ENCODE data around the gene BAIAP2.
"Not testable (repeated sequence)": the region's sequence is repeated elsewhere in the genome, so short reads cannot be mapped to it uniquely, and the experiment has no call there.

The BAIAP2 gene

GRCh38 chr17:81022344-81022676 is 12.6 kb upstream of the BAIAP2 start:
- no peak for DNase-seq

DNA sequence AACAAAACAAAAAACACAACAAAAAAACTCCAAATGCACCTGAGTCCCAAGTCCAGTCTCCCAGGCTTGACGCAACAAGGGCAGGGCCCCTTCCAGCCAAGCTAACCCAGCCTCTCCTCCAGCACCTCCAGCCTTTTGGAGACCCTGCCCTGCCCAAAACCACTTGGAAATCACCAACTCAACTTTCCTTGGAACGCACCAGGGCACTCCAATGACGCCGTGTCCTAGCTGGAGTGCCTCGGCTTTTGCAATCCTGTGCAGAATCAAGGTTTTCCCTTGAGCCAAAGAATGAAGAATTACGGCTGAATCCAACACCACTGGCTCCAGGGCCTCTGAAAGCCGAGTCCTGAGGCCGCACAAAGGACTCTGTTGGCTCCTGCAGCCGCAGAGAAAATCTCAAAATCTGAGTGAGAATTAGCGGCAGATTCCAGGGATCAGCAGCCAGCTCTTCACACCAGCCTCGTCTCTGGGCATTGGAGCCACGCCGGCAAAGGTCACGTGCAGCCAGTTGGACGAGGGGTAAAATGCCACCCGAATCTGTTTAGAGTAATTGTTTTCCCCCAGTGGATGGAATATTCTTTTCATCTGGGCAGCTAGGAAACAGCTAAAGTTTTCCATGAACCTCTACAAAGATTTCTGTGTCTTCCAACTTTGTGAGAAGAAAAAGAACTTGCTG is 9.7 kb upstream of the BAIAP2 start:
- no peak for DNase-seq

GRCh38 chr17:81025741-81026129 is 9.2 kb upstream of the BAIAP2 start:
- no peak for DNase-seq

DNA sequence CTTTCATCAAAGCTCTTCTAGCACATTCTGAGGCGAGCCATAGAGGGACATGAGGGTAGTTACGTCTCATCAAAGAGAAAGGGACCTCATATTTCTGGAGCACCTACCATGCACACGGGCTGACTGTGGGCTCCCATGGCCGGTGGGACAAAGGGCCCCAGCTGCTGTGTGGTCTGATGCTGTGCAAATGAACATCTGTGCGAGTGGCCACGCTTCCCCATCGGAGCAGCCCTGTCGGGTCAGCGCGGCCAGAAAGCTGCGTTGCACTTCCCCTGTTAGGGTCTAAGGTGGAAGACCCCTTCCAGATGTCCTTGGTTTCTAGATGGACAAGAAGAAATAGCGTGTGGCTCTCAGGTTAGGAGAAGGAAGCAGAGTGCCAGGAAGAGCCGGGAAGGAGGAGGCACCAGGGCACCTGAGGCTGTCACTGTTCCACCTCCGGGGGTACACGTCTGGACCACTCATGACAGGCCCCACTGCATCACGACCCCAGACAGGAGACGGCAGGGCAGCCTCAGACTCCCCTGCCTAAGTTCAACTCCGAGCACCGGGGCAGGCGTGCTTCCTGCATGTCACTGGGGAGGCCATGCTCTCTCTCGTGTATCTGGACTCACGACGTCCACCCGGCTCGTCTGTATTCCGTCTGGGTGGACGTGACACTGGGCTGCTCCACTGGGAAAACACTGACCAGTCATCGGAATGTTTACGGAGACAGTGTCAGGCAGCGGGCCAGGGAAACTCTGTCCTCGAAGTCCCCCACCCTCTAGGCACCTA is 8.5 kb upstream of the BAIAP2 start:
- no peak for DNase-seq

DNA sequence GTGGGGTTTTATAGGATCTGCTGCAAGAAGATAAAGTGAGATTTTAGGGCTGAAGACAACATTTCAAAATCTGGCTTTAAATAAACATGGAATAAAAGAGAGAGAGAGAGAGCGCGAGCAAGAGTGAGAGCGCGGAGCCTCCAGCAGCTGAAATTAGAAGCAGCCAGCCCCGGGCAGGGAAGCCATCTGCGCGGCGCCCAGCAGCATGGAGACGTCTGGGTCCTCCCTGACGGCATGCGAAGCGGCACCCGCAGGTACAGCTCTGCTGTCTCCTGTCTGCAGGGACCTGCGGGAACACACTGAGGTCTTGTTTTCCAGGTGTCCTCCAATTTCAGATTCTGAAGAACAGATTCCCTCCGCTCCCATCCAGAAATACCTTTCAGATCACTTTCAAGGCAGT is 7.9 kb upstream of the BAIAP2 start:
- DNase-seq: no peak

DNA sequence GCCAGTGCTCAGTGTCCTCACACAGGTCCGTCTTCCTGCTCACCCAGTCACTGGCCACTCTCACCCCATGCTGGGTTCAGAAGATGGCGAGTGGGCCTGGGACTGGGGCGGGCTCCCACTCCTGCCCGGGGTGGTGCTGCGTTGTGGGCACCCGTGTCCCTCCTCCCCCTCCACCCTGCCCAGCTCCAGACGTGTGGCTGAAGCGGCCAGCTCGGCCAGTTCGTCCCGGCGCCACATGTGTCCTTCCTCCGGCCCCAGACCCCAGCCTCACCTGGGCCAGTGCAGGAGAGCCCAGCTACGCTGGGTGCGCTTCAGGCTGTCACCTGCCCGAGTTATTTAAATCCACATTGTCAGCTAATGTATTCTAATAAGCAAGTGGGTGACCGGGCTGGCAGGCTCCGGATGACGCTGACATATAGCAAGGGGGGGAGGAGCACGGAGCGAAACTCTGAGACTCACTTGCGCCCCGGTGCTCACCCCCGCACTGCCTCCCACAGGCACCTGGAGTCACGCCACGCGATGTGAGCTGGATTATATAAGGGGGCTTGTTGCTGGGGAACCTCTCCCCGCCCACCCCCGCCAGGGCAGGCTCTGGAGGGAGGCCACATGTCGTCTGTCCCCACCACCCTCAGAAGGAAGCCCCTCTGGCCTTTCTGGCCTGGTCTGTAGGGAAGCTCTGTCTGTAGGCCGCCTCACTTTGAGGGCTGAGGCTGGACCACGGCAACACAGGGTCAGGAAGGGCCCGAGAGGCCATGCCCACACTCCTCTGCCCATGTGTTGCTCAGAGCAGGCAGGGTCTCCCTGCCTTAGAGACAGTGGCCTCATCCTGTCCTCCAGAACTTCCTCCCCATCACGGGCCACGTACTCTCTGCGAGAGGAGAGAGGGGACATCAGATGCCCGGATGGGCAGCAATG is 7.1 kb upstream of the BAIAP2 start:
- DNase-seq: no peak

GRCh38 chr17:81028506-81028858 is 6.5 kb upstream of the BAIAP2 start:
- no peak for DNase-seq

- DNase-seq: no peak
These were observed 5.1 kb upstream of the BAIAP2 start for GRCh38 chr17:81029859-81030258.

- not testable (repeated sequence) for DNase-seq
These were observed 4.6 kb upstream of the BAIAP2 start for GRCh38 chr17:81030312-81030711.

- DNase-seq: peak; percentile 71 to 76
These were observed 4.0 kb upstream of the BAIAP2 start for GRCh38 chr17:81030741-81031565.

DNA sequence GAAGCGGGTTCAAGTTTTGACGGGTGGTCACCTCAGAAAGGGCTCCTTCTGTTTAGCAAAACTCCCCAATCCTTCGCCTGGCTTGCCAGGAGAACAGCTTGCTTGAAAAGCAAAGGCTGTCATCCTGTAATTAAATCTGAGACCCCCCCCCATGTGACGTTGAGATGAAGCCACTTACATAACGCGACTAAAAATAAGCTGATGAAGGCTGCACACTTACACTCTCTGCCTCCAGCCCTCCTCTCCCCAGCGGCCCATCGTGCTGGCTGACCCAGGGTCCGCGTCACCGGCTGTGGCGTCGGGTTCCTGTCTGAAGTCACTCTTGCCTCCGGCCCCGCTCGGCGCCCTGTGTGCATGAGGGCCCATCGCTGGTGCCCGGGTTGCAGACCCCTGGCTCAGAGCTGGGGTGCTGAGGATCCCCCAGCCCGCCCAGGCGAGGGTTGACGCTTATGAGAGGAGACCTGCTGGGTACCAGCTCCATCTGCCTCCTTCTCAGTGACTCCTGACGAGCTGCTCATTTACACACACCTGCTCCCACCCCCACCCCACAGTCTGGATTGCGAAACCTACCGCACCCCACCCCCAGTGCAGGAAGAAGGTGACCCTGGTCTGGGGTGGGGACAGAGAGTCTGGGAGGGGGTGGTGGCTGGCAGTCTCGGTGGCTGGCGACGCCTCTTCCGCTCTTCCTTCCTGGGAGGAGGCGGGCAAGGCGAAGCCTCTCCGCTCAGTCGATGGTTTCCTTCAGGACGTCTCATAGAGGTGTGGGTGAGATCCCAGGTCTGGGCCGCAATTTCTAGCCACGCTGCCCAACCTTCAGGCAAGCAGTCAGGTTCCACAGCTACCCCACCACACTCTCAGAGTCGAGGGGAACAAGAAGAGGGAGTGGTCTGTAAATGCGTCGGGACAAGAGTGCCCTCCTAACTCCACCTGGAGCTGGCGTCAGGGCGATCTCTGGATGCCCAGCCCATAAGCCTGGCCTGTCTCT is 3.1 kb upstream of the BAIAP2 start:
- peak in 1 of 2 experiments; percentile 45 for DNase-seq

DNA sequence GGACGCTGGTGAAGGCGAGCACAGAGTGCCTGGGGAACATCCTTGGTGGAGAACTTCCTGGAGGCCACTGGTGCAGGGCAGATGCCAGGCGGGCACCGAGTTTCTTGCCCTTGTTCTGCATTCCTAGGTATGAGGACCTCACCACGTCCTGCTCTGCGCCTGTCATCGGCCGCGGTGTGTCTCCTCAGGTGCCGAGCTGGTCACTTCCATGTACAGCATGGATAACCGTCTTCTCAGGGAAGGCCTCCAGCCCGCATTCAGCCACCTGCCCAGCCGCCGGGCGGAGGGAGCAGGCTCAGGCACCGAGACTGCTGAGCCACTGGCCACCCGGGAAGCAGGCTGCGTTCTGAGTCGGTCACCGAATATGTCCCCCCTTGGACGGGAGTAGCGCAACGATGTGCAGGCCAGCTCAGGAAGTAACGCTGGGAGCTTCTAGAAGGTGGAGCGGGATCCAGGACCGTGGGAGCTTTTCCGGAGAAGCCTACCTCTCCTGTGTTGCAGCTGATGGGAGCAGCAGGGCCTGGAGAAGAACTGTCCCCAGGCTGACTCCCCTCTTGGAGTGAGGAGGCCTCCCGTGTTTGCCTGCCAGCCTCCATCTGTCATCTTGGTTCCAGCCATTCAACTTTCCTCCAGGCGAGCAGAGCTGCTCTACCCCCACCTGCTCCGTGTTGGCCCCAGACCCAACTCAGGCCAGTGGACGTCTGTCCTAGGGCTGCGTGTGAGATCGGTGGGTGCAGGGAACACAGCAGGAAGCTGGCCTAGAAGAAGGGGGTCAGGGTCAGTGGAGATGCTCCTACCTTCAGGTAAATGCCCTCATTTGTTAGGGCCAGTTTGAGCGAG is 2.1 kb upstream of the BAIAP2 start:
- no peak for DNase-seq

GRCh38 chr17:81033535-81034167 is 1.3 kb upstream of the BAIAP2 start:
- DNase-seq: no peak

GRCh38 chr17:81034168-81034777 is 678 bp upstream of the BAIAP2 start:
- DNase-seq: no peak

GRCh38 chr17:81035521-81036196 is 708 bp downstream of the BAIAP2 start:
- DNase-seq: no peak

DNA sequence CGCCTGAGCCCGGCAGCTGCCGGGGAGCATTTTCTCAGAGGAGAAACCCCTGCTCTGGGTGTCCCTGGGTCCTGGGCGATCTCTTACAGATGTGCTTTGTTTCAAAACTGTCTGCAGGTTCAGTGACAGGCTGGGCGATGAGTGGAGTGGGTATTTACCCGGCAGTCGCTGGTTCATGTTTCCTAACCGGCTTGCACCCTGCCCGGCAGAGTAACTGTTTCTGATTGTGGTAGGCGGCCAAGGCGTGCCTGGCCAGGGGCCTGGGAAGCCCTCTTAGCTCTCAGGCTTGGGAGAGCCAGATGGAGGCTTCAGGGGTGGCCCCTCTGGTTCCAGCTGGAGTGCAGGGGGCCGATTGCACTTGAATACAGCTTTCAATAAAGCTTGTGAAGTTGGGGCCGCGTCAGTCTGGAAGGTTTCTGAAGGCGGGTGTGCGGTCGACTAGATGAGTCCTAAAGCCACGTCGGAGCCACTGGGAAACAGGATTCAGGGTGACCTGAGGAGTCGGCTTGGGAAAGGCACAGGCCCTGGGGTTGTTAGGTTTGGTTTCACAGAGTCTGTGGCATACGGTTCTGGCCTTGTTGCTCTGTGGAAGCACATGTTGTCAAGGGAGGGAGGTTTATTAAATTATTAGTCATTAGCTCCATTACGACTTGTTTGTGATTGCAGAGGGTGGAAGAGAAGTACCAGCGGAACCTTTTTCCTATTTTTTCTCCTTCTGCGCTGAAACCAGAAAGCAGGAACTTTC is 1.4 kb downstream of the BAIAP2 start:
- no peak for DNase-seq

GRCh38 chr17:81037026-81037797 is 2.3 kb downstream of the BAIAP2 start:
- no peak for DNase-seq

Data from SHP77 (cell line).